OCI-LY7 (cell line): ENCODE data around the gene KRCC1. TPM values are rescaled to one million over a fixed set of nuclear protein-coding genes. Genes with fewer than 3 reads are reported as not detected.

Experiments
- BruUV-seq: library from RNA; stranded (reverse); fragments of 400-500 nt; replicated peaks from 2 replicates; lab custom pipeline; 2021; lab: Mats Ljungman, UMichigan
- CTCF ChIA-PET: fragments of 300-600 bp; sonication (Branson Sonifier 250); formaldehyde crosslinking; loops from one replicate; lab custom pipeline; 2022; ENCODE audit warnings: antibody characterized with exemption; ENCODE audit not compliant: unreplicated experiment; lab: Charles Lee
- POLR2A ChIA-PET: fragments of 300-600 bp; sonication (Branson Sonifier 250); formaldehyde crosslinking; loops from one replicate; lab custom pipeline; 2022; ENCODE audit warnings: antibody characterized with exemption; lab: Charles Lee
- DNase-seq: peaks from one replicate; pipeline ENCODE4 v3.0.0-alpha.2; 2015; ENCODE audit warnings: low spot score
- H2AFZ ChIP-seq: fragments of 200-600 bp; sonication (generic), shearing (Covaris generic); 2 replicates; pipeline ENCODE4 v1.6.1; 2014; ENCODE audit warnings: mild to moderate bottlenecking, antibody characterized with exemption, low read length, moderate library complexity
- H3K27ac ChIP-seq: fragments of 200-600 bp; sonication (generic); 2 replicates; pipeline ENCODE4 v1.5.1; 2014; ENCODE audit warnings: mixed run types, low read depth, mild to moderate bottlenecking, moderate library complexity, low read length, inconsistent platforms; ENCODE audit not compliant: poor library complexity, severe bottlenecking
- H3K36me3 ChIP-seq: fragments of 200-600 bp; sonication (generic); 2 replicates; pipeline ENCODE4 v1.6.1; 2014; ENCODE audit warnings: mild to moderate bottlenecking, antibody characterized with exemption, low read length, moderate library complexity, mixed read lengths; ENCODE audit not compliant: insufficient read depth
- H3K4me1 ChIP-seq: fragments of 200-600 bp; sonication (generic); 2 replicates; pipeline ENCODE4 v1.5.1; 2014; ENCODE audit warnings: mild to moderate bottlenecking, low read length; ENCODE audit not compliant: insufficient read depth, poor library complexity, severe bottlenecking
- H3K4me2 ChIP-seq: fragments of 200-600 bp; sonication (generic); 2 replicates; pipeline ENCODE4 v1.6.1; 2014; ENCODE audit warnings: mild to moderate bottlenecking, low read length
- H3K4me3 ChIP-seq: fragments of 200-600 bp; sonication (generic); 2 replicates; pipeline ENCODE4 v1.5.1; 2014; ENCODE audit warnings: mild to moderate bottlenecking, low read depth, low read length; ENCODE audit not compliant: poor library complexity, severe bottlenecking
- H3K79me2 ChIP-seq: fragments of 200-600 bp; sonication (generic); 2 replicates; pipeline ENCODE4 v1.6.1; 2016; ENCODE audit warnings: low read depth, mild to moderate bottlenecking, low read length, moderate library complexity, mixed read lengths; ENCODE audit not compliant: insufficient read depth
- H3K9me2 ChIP-seq: fragments of 200-600 bp; sonication (generic); 2 replicates; pipeline ENCODE4 v1.6.1; 2016; ENCODE audit warnings: mild to moderate bottlenecking, low read length, mixed read lengths; ENCODE audit not compliant: insufficient read depth
- H3K9me3 ChIP-seq: fragments of 200-600 bp; sonication (generic); 2 replicates; pipeline ENCODE4 v1.6.1; 2014; ENCODE audit warnings: mild to moderate bottlenecking, mixed run types, low read length, mixed read lengths
- H4K20me1 ChIP-seq: fragments of 200-600 bp; sonication (generic); 2 replicates; pipeline ENCODE4 v1.6.1; 2014; ENCODE audit warnings: mild to moderate bottlenecking, antibody characterized with exemption, low read length, moderate library complexity, mixed read lengths; ENCODE audit not compliant: insufficient read depth
- EZH2phosphoT487 ChIP-seq: fragments of 200-600 bp; sonication (generic); IDR thresholded peaks from 2 replicates; pipeline ENCODE4 v1.6.1; 2018; ENCODE audit warnings: low read depth, borderline replicate concordance, mild to moderate bottlenecking, mixed run types, antibody characterized with exemption, low read length, moderate library complexity, mixed read lengths
- intact Hi-C: fragments of 100-400 bp; cut with micrococcal nuclease; formaldehyde crosslinking; loops from one replicate; pipeline ENCODE4 v1.10.0; 2022; ENCODE audit not compliant: unreplicated experiment
- total RNA-seq, 2 experiments: library from RNA; depleted of rRNA in 1 of 2; stranded (reverse); fragments of >200 nt in 1 of 2; shearing (Covaris generic) in 1 of 2; gene quantifications; 2 replicates each; pipeline ENCODE4 v1.2.3, GENCODE V29; 2014 to 2022
- TF ChIP-seq, protein P1 (sequence below): fragments of 200-600 bp; sonication (generic); conservative IDR thresholded peaks from 2 replicates; pipeline ENCODE4 v1.5.1; 2014; ENCODE audit warnings: mild to moderate bottlenecking, antibody characterized with exemption, low read length, moderate library complexity, mixed read lengths

Gene KRCC1
- total RNA-seq, 2 experiments from 2014 or later: 18.7 to 31.7 TPM

- Histone ChIP-seq H3K9me3 (no peaks in the 10 kb centered on the region), H3K36me3 (no peaks in the 10 kb centered on the region), H2AFZ (no peak overlapping the region), H3K9me2 (no peaks in the 10 kb centered on the region), H3K4me2 (no peak overlapping the region), H3K79me2 (no peaks in the 10 kb centered on the region), H4K20me1 (no peaks in the 10 kb centered on the region), H3K4me3 (no peak overlapping the region), H3K27ac (no peak overlapping the region), H3K4me1 (no peaks in the 10 kb centered on the region)
- BruUV-seq: no TSS peak
- ChIA-PET POLR2A (interaction anchor here (0.6 kb wide), 1 partner anchor 78 kb away, joined by 4 read pairs; no protein-coding TSS in a partner anchor), CTCF (no interaction called here)
- intact Hi-C loops: loop anchor here (5.0 kb wide), 1 partner anchor 47 kb away; no protein-coding TSS in a partner anchor
- DNase-seq: no peak
- TF ChIP-seq EZH2phosphoT487: no peak
- TF ChIP-seq, protein P1, sequence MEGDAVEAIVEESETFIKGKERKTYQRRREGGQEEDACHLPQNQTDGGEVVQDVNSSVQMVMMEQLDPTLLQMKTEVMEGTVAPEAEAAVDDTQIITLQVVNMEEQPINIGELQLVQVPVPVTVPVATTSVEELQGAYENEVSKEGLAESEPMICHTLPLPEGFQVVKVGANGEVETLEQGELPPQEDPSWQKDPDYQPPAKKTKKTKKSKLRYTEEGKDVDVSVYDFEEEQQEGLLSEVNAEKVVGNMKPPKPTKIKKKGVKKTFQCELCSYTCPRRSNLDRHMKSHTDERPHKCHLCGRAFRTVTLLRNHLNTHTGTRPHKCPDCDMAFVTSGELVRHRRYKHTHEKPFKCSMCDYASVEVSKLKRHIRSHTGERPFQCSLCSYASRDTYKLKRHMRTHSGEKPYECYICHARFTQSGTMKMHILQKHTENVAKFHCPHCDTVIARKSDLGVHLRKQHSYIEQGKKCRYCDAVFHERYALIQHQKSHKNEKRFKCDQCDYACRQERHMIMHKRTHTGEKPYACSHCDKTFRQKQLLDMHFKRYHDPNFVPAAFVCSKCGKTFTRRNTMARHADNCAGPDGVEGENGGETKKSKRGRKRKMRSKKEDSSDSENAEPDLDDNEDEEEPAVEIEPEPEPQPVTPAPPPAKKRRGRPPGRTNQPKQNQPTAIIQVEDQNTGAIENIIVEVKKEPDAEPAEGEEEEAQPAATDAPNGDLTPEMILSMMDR: no peak
Observed at GRCh38 chr2:88099798-88100488, 44.4 kb upstream of the KRCC1 start.

DNA sequence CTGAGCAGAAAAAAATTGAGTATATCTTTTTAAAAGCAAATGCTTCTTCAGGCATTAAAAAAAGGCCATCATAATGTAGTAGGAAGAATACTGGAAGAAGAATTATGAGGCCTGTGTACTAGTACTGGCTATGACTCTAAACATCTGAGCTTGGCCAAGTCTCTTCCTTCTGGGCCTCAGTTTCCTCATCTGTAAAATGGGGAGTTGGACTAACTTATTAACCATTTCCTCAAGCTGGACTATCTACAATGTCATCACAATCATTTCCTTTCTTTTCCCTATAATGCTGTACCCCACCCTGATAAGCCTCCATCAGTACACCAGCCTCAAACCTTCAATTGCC lies 42.9 kb upstream of the KRCC1 start:
- CTCF ChIA-PET: no interaction called here
- Histone ChIP-seq H4K20me1 (no peaks in the 10 kb centered on the region), H3K79me2 (no peaks in the 10 kb centered on the region), H3K4me1 (no peaks in the 10 kb centered on the region), H2AFZ (no peak overlapping the region), H3K27ac (no peak overlapping the region), H3K9me3 (no peaks in the 10 kb centered on the region), H3K36me3 (no peaks in the 10 kb centered on the region), H3K4me3 (no peak overlapping the region), H3K4me2 (no peak overlapping the region), H3K9me2 (no peaks in the 10 kb centered on the region)
- intact Hi-C loops: loop anchor here (5.0 kb wide), 1 partner anchor 49 kb away; no protein-coding TSS in a partner anchor
- no TSS peak for BruUV-seq
- POLR2A ChIA-PET: no interaction called here
- TF ChIP-seq, protein P1: no peak
- TF ChIP-seq EZH2phosphoT487: no peak
- no peak for DNase-seq

- no peak for DNase-seq
- no peaks in the 10 kb centered on the region for H3K9me2 ChIP-seq
- BruUV-seq: no TSS peak
- H3K79me2 ChIP-seq: no peaks in the 10 kb centered on the region
- H3K4me2 ChIP-seq: no peak overlapping the region
- H2AFZ ChIP-seq: no peak overlapping the region
- no peaks in the 10 kb centered on the region for H4K20me1 ChIP-seq
- CTCF ChIA-PET: no interaction called here
- H3K4me3 ChIP-seq: no peak overlapping the region
- H3K4me1 ChIP-seq: no peaks in the 10 kb centered on the region
- H3K27ac ChIP-seq: no peak overlapping the region
- H3K9me3 ChIP-seq: no peaks in the 10 kb centered on the region
- intact Hi-C loops: loop anchor here (5.0 kb wide), 1 partner anchor 49 kb away; no protein-coding TSS in a partner anchor
- POLR2A ChIA-PET: no interaction called here
- H3K36me3 ChIP-seq: no peaks in the 10 kb centered on the region
- TF ChIP-seq, protein P1: no peak
- no peak for TF ChIP-seq EZH2phosphoT487
Observed at GRCh38 chr2:88097891-88098557, 42.4 kb upstream of the KRCC1 start.
